Liver (tissue), 9 donors: ENCODE measurements around the gene PSIP1. TPM values are rescaled to one million over a fixed set of nuclear protein-coding genes. Genes with fewer than 3 reads are reported as not detected.

ENCODE experiments used
- DNase-seq: peaks from one replicate; pipeline ENCODE4 v3.0.0-alpha.2; 2017; ENCODE audit warnings: low spot score
- H3K27ac ChIP-seq, 2 donors: one replicate each; pipeline ENCODE4 v1.7.0; 2013; ENCODE audit warnings: inconsistent platforms in 2 of 2, low read length in 2 of 2, control low read depth in 1 of 2, low read depth in 1 of 2, mild to moderate bottlenecking in 1 of 2
- H3K27me3 ChIP-seq, 4 donors: one replicate each; pipeline versions ENCODE4 v1.6.1 to v1.7.0; 2013; ENCODE audit warnings: low read length in 3 of 4, inconsistent platforms in 1 of 4, mild to moderate bottlenecking in 1 of 4, moderate library complexity in 1 of 4; ENCODE audit not compliant: control insufficient read depth in 4 of 4, insufficient read depth in 4 of 4
- H3K36me3 ChIP-seq, 4 donors: one replicate each; pipeline versions ENCODE4 v1.6.1 to v1.7.0; 2013; ENCODE audit warnings: low read length in 3 of 4, mild to moderate bottlenecking in 3 of 4, low read depth in 1 of 4, moderate library complexity in 1 of 4; ENCODE audit not compliant: control insufficient read depth in 4 of 4, insufficient read depth in 3 of 4
- H3K4me1 ChIP-seq, 4 donors: one replicate each; pipeline versions ENCODE4 v1.6.1 to v1.7.0; 2013; ENCODE audit warnings: low read length in 3 of 4, mild to moderate bottlenecking in 3 of 4, moderate library complexity in 1 of 4; ENCODE audit not compliant: control insufficient read depth in 4 of 4, insufficient read depth in 4 of 4
- H3K4me3 ChIP-seq, 3 donors: one replicate each; pipeline versions ENCODE4 v1.6.1 to v1.7.0; 2013; ENCODE audit warnings: low read length in 3 of 3, control low read depth in 1 of 3, low read depth in 1 of 3, mild to moderate bottlenecking in 1 of 3
- H3K9ac ChIP-seq, 2 donors: one replicate each; pipeline ENCODE4 v1.7.0; 2013; ENCODE audit warnings: low read length in 2 of 2, mild to moderate bottlenecking in 2 of 2, moderate library complexity in 2 of 2, control low read depth in 1 of 2, low read depth in 1 of 2
- H3K9me3 ChIP-seq, 4 donors: one replicate each; pipeline versions ENCODE4 v1.6.1 to v1.7.0; 2013; ENCODE audit warnings: low read length in 3 of 4; ENCODE audit not compliant: control insufficient read depth in 4 of 4
- EGR1 ChIP-seq, 2 donors: IDR thresholded peaks; 2 replicates each; pipeline ENCODE4 v1.6.1; 2016 to 2018; ENCODE audit warnings: antibody characterized with exemption in 2 of 2, low read depth in 2 of 2
- FOXA2 ChIP-seq: IDR thresholded peaks from 2 replicates; pipeline ENCODE4 v1.6.1; 2016; ENCODE audit warnings: antibody characterized with exemption
- GABPA ChIP-seq, 2 donors: IDR thresholded peaks in 1 of 2; conservative IDR thresholded peaks in 1 of 2; 2 replicates each; pipeline ENCODE4 v1.6.1; 2016; ENCODE audit warnings: antibody characterized with exemption in 2 of 2, mild to moderate bottlenecking in 1 of 2, moderate library complexity in 1 of 2
- HNF4A ChIP-seq, 2 donors: conservative IDR thresholded peaks; 2 replicates each; pipeline ENCODE4 v1.6.1; 2016; ENCODE audit warnings: antibody characterized with exemption in 2 of 2, mild to moderate bottlenecking in 2 of 2
- HNF4G ChIP-seq: IDR thresholded peaks from 2 replicates; pipeline ENCODE4 v1.6.1; 2016; ENCODE audit warnings: antibody characterized with exemption
- RAD21 ChIP-seq, 2 donors: IDR thresholded peaks; 2 replicates each; pipeline ENCODE4 v1.6.1; 2016; ENCODE audit warnings: antibody characterized with exemption in 2 of 2, mild to moderate bottlenecking in 2 of 2
- TAF1 ChIP-seq: conservative IDR thresholded peaks from 2 replicates; pipeline ENCODE4 v1.6.1; 2016; ENCODE audit warnings: antibody characterized with exemption, mild to moderate bottlenecking
- YY1 ChIP-seq: IDR thresholded peaks from 2 replicates; pipeline ENCODE4 v1.6.1; 2016; ENCODE audit warnings: antibody characterized with exemption, mild to moderate bottlenecking
- WGBS: extraction: QIAGEN DNeasy Blood & Tissue Kit; methylation state at CpG from one replicate; pipeline ENCODE4 v1.1.7; 2013; 5-methylcytosine and 5-hydroxymethylcytosine counted together
- polyA plus RNA-seq, 2 donors: library from polyadenylated mRNA; stranded (reverse) in 1 of 2; unstranded in 1 of 2; fragments of 200-250 nt in 1 of 2; fragments of >200 nt in 1 of 2; fragmentation: Nextera tagmentation in 1 of 2; extraction: Ambion mirVana in 1 of 2; gene quantifications; one replicate each; pipeline versions ENCODE4 v1.2.1 to v1.2.3, GENCODE V29; 2013 to 2015
- total RNA-seq, 2 donors: library from RNA; depleted of rRNA; stranded (reverse); fragments of >200 nt; gene quantifications; one replicate each; pipeline ENCODE4 v1.2.3, GENCODE V29; 2014
- TF ChIP-seq, protein P1 (sequence below): fragments of 150-350 bp; IDR thresholded peaks from 2 replicates; pipeline ENCODE4 v1.5.1; 2017; ENCODE audit warnings: improper control_type of control experiment, low read depth, low read length; ENCODE audit not compliant: missing input control
- TF ChIP-seq, protein P2 (sequence below): IDR thresholded peaks from 2 replicates; pipeline ENCODE4 v1.6.1; 2016; ENCODE audit warnings: antibody characterized with exemption, mild to moderate bottlenecking
- TF ChIP-seq, protein P3 (sequence below): IDR thresholded peaks from 2 replicates; pipeline ENCODE4 v1.6.1; 2016; ENCODE audit warnings: antibody characterized with exemption
- TF ChIP-seq, protein P4 (sequence below): IDR thresholded peaks from 2 replicates; pipeline ENCODE4 v1.6.1; 2016; ENCODE audit warnings: antibody characterized with exemption
- donor health status: healthy.
- donor health status: healthy.
- donor health status: healthy.
- donor health status: healthy.
- donor health status: healthy.

PSIP1 gene
- total and polyA plus RNA-seq, 4 donors = 9.2 to 22.7 (median 13.2) TPM

DNA sequence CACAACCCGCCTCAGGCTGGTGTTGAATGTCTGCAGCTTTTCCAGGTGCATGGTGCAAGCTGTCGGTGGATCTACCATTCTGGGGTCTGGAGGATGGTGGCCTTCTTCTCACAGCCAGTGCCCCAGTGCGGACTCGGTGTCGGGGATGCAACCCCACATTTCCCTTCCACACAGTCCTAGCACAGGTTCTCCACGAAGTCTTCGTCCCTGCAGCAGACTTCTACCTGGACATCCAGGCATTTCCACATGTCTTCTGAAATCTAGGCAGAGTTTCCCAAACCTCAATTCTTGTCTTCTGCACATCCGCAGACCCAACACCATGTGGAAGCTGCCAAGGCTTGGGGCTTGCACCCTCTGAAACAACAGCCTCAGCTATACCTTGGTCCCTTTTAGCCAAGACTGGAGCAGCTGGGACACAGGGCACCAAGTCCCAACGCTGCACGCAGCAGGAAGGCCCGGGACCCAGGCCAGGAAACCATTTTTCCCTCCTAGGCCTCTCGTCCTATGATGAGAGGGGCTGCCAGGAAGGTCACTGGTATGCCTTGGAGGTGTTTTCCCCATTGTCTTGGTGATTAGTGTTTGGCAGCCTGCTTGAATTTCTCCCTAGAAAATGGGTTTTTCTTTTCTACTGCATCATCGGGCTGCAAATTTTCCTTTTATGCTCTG lies 18.2 kb downstream of the PSIP1 start:
- H3K4me3 ChIP-seq = no peak overlapping the region
- H3K27me3 ChIP-seq = no peaks in the 10 kb centered on the region
- DNase-seq = no peak
- 95% methylated on average over 13 of the region's 13 CpGs for WGBS
- H3K4me1 ChIP-seq = peaks cover 0 to 6% (median under 1%) of the 10 kb centered on the region in 4 donors
- H3K9ac ChIP-seq = no peak overlapping the region
- H3K9me3 ChIP-seq = no peaks in the 10 kb centered on the region
- H3K27ac ChIP-seq = no peak overlapping the region
- H3K36me3 ChIP-seq = peaks cover 0 to 4% (median 0%) of the 10 kb centered on the region in 4 donors
- TF ChIP-seq, protein P1, sequence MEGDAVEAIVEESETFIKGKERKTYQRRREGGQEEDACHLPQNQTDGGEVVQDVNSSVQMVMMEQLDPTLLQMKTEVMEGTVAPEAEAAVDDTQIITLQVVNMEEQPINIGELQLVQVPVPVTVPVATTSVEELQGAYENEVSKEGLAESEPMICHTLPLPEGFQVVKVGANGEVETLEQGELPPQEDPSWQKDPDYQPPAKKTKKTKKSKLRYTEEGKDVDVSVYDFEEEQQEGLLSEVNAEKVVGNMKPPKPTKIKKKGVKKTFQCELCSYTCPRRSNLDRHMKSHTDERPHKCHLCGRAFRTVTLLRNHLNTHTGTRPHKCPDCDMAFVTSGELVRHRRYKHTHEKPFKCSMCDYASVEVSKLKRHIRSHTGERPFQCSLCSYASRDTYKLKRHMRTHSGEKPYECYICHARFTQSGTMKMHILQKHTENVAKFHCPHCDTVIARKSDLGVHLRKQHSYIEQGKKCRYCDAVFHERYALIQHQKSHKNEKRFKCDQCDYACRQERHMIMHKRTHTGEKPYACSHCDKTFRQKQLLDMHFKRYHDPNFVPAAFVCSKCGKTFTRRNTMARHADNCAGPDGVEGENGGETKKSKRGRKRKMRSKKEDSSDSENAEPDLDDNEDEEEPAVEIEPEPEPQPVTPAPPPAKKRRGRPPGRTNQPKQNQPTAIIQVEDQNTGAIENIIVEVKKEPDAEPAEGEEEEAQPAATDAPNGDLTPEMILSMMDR = no peak

DNA sequence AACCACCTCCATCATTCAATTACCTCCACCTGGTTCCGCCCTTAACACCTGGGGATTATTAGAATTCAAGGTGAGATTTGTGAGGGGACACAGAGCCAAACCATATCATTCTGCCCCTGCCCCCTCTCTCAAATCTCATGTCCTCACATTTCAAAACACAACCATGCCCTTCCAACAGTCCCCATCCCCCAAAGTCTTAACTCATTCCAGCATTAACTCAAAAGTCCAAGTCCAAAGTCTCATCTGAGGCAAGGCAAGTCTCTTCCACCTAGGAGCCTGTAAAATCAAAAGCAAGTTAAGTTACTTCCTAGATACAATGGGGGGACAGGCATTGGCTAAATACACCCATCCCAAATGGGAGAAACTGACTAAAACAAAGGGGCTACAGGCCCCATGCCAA lies 18.8 kb downstream of the PSIP1 start:
- no peak overlapping the region for H3K27ac ChIP-seq
- H3K36me3 ChIP-seq = peaks cover 0 to 3% (median 0%) of the 10 kb centered on the region in 4 donors
- H3K4me1 ChIP-seq = peaks cover 0 to 6% (median under 1%) of the 10 kb centered on the region in 4 donors
- H3K9ac ChIP-seq = no peak overlapping the region
- no peak overlapping the region for H3K4me3 ChIP-seq
- no peak for DNase-seq
- WGBS = 98% methylated on average over 1 of the region's 1 CpG
- no peak for TF ChIP-seq TAF1
- TF ChIP-seq RAD21 (IDR thresholded peaks at IDR 0.05) = no peak
- TF ChIP-seq HNF4G = no peak
- peak; percentile 51 to 70 for TF ChIP-seq HNF4A (conservative IDR thresholded peaks at IDR 0.05)
- no peak for TF ChIP-seq GABPA (IDR thresholded peaks at IDR 0.05 in 1 of 2, conservative IDR thresholded peaks at IDR 0.05 in 1 of 2)
- TF ChIP-seq, protein P2, sequence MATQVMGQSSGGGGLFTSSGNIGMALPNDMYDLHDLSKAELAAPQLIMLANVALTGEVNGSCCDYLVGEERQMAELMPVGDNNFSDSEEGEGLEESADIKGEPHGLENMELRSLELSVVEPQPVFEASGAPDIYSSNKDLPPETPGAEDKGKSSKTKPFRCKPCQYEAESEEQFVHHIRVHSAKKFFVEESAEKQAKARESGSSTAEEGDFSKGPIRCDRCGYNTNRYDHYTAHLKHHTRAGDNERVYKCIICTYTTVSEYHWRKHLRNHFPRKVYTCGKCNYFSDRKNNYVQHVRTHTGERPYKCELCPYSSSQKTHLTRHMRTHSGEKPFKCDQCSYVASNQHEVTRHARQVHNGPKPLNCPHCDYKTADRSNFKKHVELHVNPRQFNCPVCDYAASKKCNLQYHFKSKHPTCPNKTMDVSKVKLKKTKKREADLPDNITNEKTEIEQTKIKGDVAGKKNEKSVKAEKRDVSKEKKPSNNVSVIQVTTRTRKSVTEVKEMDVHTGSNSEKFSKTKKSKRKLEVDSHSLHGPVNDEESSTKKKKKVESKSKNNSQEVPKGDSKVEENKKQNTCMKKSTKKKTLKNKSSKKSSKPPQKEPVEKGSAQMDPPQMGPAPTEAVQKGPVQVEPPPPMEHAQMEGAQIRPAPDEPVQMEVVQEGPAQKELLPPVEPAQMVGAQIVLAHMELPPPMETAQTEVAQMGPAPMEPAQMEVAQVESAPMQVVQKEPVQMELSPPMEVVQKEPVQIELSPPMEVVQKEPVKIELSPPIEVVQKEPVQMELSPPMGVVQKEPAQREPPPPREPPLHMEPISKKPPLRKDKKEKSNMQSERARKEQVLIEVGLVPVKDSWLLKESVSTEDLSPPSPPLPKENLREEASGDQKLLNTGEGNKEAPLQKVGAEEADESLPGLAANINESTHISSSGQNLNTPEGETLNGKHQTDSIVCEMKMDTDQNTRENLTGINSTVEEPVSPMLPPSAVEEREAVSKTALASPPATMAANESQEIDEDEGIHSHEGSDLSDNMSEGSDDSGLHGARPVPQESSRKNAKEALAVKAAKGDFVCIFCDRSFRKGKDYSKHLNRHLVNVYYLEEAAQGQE = no peak
- TF ChIP-seq YY1 = no peak
- H3K27me3 ChIP-seq = no peaks in the 10 kb centered on the region
- H3K9me3 ChIP-seq = no peaks in the 10 kb centered on the region

DNA sequence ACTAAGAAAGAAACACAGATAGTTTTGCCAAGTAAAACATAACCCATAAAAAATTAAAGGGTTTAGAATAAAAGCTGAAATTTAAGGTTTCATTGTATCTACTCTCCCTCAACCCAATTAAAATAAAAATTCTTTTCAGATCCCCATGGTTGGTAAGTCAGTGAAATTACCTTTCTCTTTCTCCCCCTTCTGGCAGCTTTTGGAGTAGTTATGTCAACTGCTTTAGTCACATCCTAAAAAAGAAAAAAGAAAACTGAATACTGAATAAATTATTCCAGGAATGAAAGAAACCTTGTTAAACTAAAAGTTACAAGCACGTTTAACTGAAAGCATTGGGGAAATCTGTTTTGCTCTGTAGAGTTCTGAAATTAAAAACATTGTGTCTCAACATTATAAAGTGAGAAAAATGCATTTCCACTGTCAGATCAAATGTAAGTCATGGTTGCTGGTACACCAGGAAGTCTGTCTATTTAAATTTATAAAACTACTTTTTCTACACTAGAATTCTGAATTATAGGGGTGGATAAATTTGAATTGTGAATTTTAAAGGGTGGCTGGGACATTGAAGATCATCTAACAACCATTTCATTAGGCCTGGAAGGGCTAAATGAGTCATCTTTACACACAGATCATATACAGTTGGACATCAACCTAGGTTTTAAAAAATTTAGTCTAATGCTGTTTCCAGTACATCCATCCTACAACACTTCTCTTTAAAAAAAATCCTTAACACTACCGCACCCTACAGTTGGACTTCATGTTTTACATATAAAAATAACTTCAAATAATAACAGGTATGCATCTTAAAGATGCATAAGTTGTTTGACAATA lies 24.7 kb downstream of the PSIP1 start:
- no peak overlapping the region for H3K27ac ChIP-seq
- no peaks in the 10 kb centered on the region for H3K27me3 ChIP-seq
- no peak overlapping the region for H3K9ac ChIP-seq
- H3K36me3 ChIP-seq = peaks cover 0 to 7% (median 3%) of the 10 kb centered on the region in 4 donors
- H3K4me3 ChIP-seq = no peak overlapping the region
- no peaks in the 10 kb centered on the region for H3K9me3 ChIP-seq
- WGBS = 76% methylated on average over 2 of the region's 2 CpGs
- no peak for DNase-seq
- no peaks in the 10 kb centered on the region for H3K4me1 ChIP-seq
- TF ChIP-seq, protein P1 = peak; percentile 24
- TF ChIP-seq, protein P2 = no peak
- no peak for TF ChIP-seq FOXA2
- TF ChIP-seq, protein P3, sequence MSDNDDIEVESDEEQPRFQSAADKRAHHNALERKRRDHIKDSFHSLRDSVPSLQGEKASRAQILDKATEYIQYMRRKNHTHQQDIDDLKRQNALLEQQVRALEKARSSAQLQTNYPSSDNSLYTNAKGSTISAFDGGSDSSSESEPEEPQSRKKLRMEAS = no peak
- TF ChIP-seq, protein P4, sequence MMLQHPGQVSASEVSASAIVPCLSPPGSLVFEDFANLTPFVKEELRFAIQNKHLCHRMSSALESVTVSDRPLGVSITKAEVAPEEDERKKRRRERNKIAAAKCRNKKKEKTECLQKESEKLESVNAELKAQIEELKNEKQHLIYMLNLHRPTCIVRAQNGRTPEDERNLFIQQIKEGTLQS = no peak
- no peak for TF ChIP-seq TAF1
- no peak for TF ChIP-seq EGR1 (IDR thresholded peaks at IDR 0.05; ENCODE audit: low read depth in 2 of 2)
